Measurements from ENCODE around the gene ZNF316.

DNA sequence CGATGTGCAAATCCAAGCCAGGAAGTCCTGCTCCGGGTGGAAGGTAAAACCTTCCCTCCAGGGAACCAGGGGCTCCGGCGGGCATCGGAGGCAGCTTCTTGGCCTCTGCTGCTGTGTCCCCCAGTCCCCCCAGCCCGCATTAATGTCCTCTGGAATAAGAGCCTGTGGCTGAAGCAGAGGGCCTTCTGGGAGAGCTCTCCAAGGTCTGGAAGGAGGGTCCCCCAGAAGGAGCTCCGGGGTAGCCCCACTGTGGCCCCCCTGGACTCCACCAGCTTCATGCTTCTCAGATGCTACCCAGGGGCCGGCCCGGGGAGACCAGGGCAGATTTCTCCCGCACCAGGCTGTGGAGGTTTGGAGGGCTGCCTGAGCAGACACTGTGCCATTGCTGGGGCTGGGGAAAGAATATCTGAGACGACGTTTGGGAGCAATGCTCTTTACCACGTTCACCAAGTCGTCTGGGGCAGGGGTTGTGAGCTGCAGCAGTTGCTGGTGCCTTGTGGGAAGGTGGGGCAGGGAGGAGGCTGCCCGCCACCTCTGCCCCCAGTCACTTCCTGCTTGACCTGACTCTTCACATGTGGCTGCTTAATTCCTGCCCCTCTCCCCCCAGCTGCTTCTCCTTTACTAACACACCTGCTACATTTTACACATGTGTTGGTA, 13.4 kb upstream of the ZNF316 start:
- TF ChIP-seq, protein P1, sequence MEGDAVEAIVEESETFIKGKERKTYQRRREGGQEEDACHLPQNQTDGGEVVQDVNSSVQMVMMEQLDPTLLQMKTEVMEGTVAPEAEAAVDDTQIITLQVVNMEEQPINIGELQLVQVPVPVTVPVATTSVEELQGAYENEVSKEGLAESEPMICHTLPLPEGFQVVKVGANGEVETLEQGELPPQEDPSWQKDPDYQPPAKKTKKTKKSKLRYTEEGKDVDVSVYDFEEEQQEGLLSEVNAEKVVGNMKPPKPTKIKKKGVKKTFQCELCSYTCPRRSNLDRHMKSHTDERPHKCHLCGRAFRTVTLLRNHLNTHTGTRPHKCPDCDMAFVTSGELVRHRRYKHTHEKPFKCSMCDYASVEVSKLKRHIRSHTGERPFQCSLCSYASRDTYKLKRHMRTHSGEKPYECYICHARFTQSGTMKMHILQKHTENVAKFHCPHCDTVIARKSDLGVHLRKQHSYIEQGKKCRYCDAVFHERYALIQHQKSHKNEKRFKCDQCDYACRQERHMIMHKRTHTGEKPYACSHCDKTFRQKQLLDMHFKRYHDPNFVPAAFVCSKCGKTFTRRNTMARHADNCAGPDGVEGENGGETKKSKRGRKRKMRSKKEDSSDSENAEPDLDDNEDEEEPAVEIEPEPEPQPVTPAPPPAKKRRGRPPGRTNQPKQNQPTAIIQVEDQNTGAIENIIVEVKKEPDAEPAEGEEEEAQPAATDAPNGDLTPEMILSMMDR (IDR thresholded peaks at IDR 0.05) = no peak
- TF ChIP-seq POLR2A (IDR thresholded peaks at IDR 0.05) = no peak
